ENCODE measurements around the gene UBA7.
A peak's percentile ranks its signal among the peaks of the same experiment; 100 is the strongest.
"Not testable (repeated sequence)": the region's sequence is repeated elsewhere in the genome, so short reads cannot be mapped to it uniquely, and the experiment has no call there.

UBA7 gene

GRCh38 chr3:49781415-49782199 is 32.1 kb downstream of the UBA7 start:
- no peak for DNase-seq

- DNase-seq = not testable (repeated sequence)
These were observed 32.8 kb downstream of the UBA7 start for GRCh38 chr3:49780975-49781365.

- DNase-seq = no peak
These were observed 33.4 kb downstream of the UBA7 start for GRCh38 chr3:49780080-49780974.

- no peak for DNase-seq
These were observed 34.2 kb downstream of the UBA7 start for GRCh38 chr3:49779358-49780079.

- DNase-seq = not testable (repeated sequence)
These were observed 37.7 kb downstream of the UBA7 start for GRCh38 chr3:49776101-49776500.

GRCh38 chr3:49775538-49775937 is 38.2 kb downstream of the UBA7 start:
- DNase-seq = peak in 1 of 2 experiments; percentile 27

GRCh38 chr3:49772703-49773102 is 41.0 kb downstream of the UBA7 start:
- DNase-seq = no peak

- DNase-seq = no peak
These were observed 42.3 kb downstream of the UBA7 start for GRCh38 chr3:49771340-49771938.

GRCh38 chr3:49769926-49770325 is 43.8 kb downstream of the UBA7 start:
- DNase-seq = no peak

GRCh38 chr3:49769286-49769915 is 44.4 kb downstream of the UBA7 start:
- no peak for DNase-seq

- DNase-seq = no peak
These were observed 49.8 kb downstream of the UBA7 start for GRCh38 chr3:49763981-49764380.

- no peak for DNase-seq
These were observed 52.1 kb downstream of the UBA7 start for GRCh38 chr3:49761661-49762060.

- DNase-seq = no peak
These were observed 54.5 kb downstream of the UBA7 start for GRCh38 chr3:49759226-49759625.

GRCh38 chr3:49757197-49757596 is 56.6 kb downstream of the UBA7 start:
- no peak for DNase-seq

GRCh38 chr3:49756036-49756435 is 57.7 kb downstream of the UBA7 start:
- DNase-seq = no peak
